ENCODE measurements around the gene SPG21. TPM values are rescaled to one million over a fixed set of nuclear protein-coding genes. Genes with fewer than 3 reads are reported as not detected.

SPG21 gene
- total and polyA plus RNA-seq, 12 donors = 30.4 to 57.0 (median 45.9) TPM

- no peak for TF ChIP-seq CTCF (IDR thresholded peaks at IDR 0.05)
- no peaks in the 10 kb centered on the region for H3K27me3 ChIP-seq
- no peak overlapping the region for H3K4me3 ChIP-seq
- ATAC-seq (no peak), DNase-seq (no peak)
- H3K36me3 ChIP-seq = peaks cover 0 to 92% (median 51%) of the 10 kb centered on the region in 9 donors
- WGBS, 2 donors = 97 to 98% methylated on average over 9 of the region's 9 CpGs
- H3K27ac ChIP-seq = no peak overlapping the region
- no peaks in the 10 kb centered on the region for H3K9me3 ChIP-seq
- intact Hi-C loops (cut with DNase I) = no loop called here
- H3K4me1 ChIP-seq = no peaks in the 10 kb centered on the region
Measured at GRCh38 chr15:64959128-64959527, 30.6 kb downstream of the SPG21 start.

GRCh38 chr15:64954395-64954794 is 35.3 kb downstream of the SPG21 start:
- H3K27me3 ChIP-seq = no peaks in the 10 kb centered on the region
- ATAC-seq (no peak), DNase-seq (no peak)
- H3K36me3 ChIP-seq = peaks cover 0 to 45% (median 15%) of the 10 kb centered on the region in 9 donors
- no peak for TF ChIP-seq CTCF (IDR thresholded peaks at IDR 0.05)
- peaks cover 0 to 10% (median 0%) of the 10 kb centered on the region in 11 donors for H3K9me3 ChIP-seq
- no peak overlapping the region for H3K27ac ChIP-seq
- no peak overlapping the region for H3K4me3 ChIP-seq
- no peaks in the 10 kb centered on the region for H3K4me1 ChIP-seq
- intact Hi-C loops (cut with DNase I) = no loop called here
- WGBS, 2 donors = 60 to 69% methylated on average over 3 of the region's 3 CpGs

- H3K4me3 ChIP-seq = no peak overlapping the region
- ATAC-seq = no peak
- TF ChIP-seq CTCF (IDR thresholded peaks at IDR 0.05) = no peak
- WGBS, 2 donors = 90 to 94% methylated on average over 2 of the region's 2 CpGs
- H3K27ac ChIP-seq = no peak overlapping the region
- intact Hi-C loops (cut with DNase I) = no loop called here
- H3K9me3 ChIP-seq = peaks cover 0 to 10% (median 0%) of the 10 kb centered on the region in 11 donors
- no peaks in the 10 kb centered on the region for H3K27me3 ChIP-seq
- peaks cover 0 to 24% (median 11%) of the 10 kb centered on the region in 9 donors for H3K36me3 ChIP-seq
- DNase-seq = no peak
- no peaks in the 10 kb centered on the region for H3K4me1 ChIP-seq
Measured at GRCh38 chr15:64951777-64952418, 37.8 kb downstream of the SPG21 start.

GRCh38 chr15:64950888-64951287 is 38.8 kb downstream of the SPG21 start:
- no peak overlapping the region for H3K4me3 ChIP-seq
- H3K9me3 ChIP-seq = peaks cover 0 to 10% (median 0%) of the 10 kb centered on the region in 11 donors
- no peaks in the 10 kb centered on the region for H3K4me1 ChIP-seq
- H3K27ac ChIP-seq = no peak overlapping the region
- intact Hi-C loops (cut with DNase I) = no loop called here
- TF ChIP-seq CTCF (IDR thresholded peaks at IDR 0.05) = no peak
- DNase-seq (no peak), ATAC-seq (no peak)
- H3K36me3 ChIP-seq = peaks cover 0 to 14% (median 9%) of the 10 kb centered on the region in 9 donors
- H3K27me3 ChIP-seq = no peaks in the 10 kb centered on the region
- WGBS, 2 donors = 80 to 82% methylated on average over 6 of the region's 6 CpGs
